ENCODE data around the gene STAG3.
"Not testable (repeated sequence)": the region's sequence is repeated elsewhere in the genome, so short reads cannot be mapped to it uniquely, and the experiment has no call there.

STAG3 gene

DNA sequence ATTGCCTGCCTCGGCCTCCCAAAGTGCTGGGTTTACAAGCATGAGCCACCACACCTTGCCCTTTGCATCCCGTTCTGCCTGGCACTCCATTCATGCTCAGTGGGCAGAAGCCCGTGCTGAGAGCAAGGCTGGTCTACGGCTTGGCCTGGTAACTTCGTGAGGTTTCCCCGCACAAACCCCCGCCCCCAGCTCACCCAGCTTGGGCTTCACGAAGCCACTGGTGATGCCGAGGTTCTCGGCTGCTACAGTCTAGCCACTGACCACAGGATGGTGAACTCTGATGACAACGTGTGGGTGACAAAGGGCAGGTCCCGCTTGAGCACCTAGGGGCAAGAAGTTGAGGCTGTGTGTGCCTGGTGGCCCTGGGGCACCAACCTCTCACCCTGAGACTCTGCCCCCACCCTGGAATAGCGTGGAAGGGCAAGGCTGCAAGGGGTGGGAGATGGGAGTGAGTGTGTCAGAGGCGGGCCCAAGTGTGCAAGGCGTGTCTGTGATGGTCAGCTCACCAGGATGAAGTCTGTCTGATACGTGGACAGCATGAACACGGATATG is 45.7 kb downstream of the STAG3 start:
- not testable (repeated sequence) for H3K9me3 ChIP-seq (ENCODE audit: control insufficient read depth, low read length); H3K36me3 ChIP-seq (ENCODE audit: control insufficient read depth, insufficient read depth, low read length); H3K27ac ChIP-seq (ENCODE audit: low read depth, low read length, severe bottlenecking); H3K4me3 ChIP-seq (ENCODE audit: extremely low read depth, insufficient read depth, low read length, poor library complexity, severe bottlenecking); H3K4me1 ChIP-seq (ENCODE audit: control insufficient read depth, insufficient read depth, low read length, poor library complexity, severe bottlenecking)
- WGBS, 2 experiments (ENCODE audit: insufficient coverage in 2 of 2), result 96 to 98% methylated on average over 9 to 15 of the region's 17 CpGs

DNA sequence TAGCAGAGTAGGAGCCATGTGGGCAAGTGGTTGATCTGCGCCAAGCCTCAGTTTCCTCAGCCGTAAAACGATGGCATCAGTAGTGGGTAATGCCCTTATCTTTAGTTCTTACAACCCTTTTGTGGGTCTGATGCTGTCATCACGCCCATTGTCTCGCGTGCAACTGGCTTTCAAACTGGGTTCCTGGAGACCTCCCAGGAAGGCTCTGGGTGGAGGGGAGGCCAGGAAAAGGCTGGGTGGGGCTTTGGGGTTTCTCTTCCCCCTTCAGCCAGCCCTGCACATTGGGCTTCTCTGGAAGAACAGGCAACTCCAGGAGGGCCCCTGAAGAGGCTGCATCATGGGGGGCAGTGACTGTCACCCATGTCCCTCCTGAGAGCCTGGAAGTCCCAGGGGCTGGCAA is 47.2 kb downstream of the STAG3 start:
- not testable (repeated sequence) for H3K4me3 ChIP-seq (ENCODE audit: extremely low read depth, insufficient read depth, low read length, poor library complexity, severe bottlenecking); H3K9me3 ChIP-seq (ENCODE audit: control insufficient read depth, low read length); H3K27ac ChIP-seq (ENCODE audit: low read depth, low read length, severe bottlenecking); H3K4me1 ChIP-seq (ENCODE audit: control insufficient read depth, insufficient read depth, low read length, poor library complexity, severe bottlenecking); H3K36me3 ChIP-seq (ENCODE audit: control insufficient read depth, insufficient read depth, low read length)
- 95 to 97% methylated on average over 3 to 6 of the region's 6 CpGs for WGBS, 2 experiments (ENCODE audit: insufficient coverage in 2 of 2)

DNA sequence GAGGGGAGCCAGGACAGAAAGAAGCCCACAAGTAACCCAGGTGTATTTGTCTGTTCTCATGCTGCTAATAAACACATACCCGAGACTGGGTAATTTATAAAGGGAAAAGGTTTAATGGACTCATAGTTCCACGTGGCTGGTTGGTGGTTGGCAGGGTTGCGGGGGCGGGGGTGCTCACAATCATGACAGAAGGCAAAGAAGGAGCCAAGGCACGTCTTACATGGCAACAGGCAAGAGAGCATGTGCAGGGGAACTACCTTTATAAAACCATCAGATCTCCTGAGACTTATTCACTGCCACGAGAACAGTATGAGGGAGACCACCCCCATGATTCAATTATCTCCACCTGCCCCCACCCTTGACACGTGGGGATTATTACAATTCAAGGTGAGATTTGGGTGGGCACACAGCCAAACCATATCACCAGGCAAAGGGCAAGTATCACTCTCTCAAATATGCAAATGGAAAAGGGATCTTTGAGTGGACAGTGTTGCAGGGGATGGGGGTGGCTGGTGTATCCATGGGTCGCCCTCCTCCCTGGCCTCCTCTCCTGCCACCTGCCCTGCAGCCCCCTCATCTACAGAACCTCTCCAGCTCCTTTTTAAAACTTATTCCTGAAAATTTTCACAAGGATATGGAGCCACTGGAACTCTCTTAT is 57.1 kb downstream of the STAG3 start:
- not testable (repeated sequence) for H3K4me1 ChIP-seq (ENCODE audit: control insufficient read depth, insufficient read depth, low read length, poor library complexity, severe bottlenecking)
- WGBS, 2 experiments (ENCODE audit: insufficient coverage in 2 of 2), result 92 to 94% methylated on average over 3 to 5 of the region's 8 CpGs

DNA sequence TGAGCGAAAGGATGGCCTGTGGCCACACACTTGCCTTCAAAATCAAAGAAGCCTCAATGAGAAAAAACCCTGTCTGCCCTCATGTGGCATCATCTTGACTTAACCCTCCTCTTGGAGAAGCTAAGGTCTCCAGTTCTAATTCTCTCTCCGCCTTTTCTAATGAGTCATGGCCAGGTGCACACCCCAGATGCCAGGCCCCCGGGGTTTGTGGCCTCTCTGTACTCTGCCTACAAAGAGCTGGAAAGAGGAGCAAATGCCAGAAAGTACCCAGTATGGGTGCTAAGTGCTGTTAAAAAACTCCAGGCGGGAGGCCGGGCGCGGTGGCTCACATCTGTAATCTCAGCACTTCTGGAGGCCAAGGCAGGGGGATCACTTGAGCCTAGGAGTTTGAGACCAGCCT is 62.3 kb downstream of the STAG3 start:
- WGBS, 2 experiments (ENCODE audit: insufficient coverage in 2 of 2), result 91 to 93% methylated on average over 6 to 7 of the region's 7 CpGs
- H3K27ac ChIP-seq (ENCODE audit: low read depth, low read length, severe bottlenecking); H3K4me1 ChIP-seq (ENCODE audit: control insufficient read depth, insufficient read depth, low read length, poor library complexity, severe bottlenecking); H3K4me3 ChIP-seq (ENCODE audit: extremely low read depth, insufficient read depth, low read length, poor library complexity, severe bottlenecking); H3K36me3 ChIP-seq (ENCODE audit: control insufficient read depth, insufficient read depth, low read length); H3K9me3 ChIP-seq (ENCODE audit: control insufficient read depth, low read length): not testable (repeated sequence)

More for the DNA sequence above, 57.1 kb downstream of the STAG3 start:
- not testable (repeated sequence) for H3K9me3 ChIP-seq (ENCODE audit: control insufficient read depth, low read length); H3K4me3 ChIP-seq (ENCODE audit: extremely low read depth, insufficient read depth, low read length, poor library complexity, severe bottlenecking); H3K27ac ChIP-seq (ENCODE audit: low read depth, low read length, severe bottlenecking)
- H3K36me3 ChIP-seq (ENCODE audit: control insufficient read depth, insufficient read depth, low read length), result peaks cover 10% of the 10 kb centered on the region

DNA sequence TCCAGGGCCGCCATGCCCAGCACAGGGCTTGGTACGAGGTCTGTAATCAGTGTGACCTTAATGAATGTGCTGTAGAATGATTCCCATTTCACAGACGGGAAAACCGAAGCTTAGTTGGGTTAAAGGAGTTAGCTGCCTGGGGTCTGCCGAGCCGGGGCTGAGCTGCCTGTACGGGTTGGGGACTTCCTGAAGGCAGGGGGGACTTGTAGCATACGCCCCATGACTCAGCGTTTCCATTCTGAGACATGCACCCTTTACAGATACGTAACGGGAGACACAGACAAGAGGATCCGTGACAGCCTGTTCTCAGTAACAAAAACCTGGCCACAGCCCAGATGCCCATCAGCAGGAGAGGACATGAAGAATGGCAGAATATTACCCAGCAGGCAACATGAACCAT is 65.7 kb downstream of the STAG3 start:
- H3K9me3 ChIP-seq (ENCODE audit: control insufficient read depth, low read length); H3K4me1 ChIP-seq (ENCODE audit: control insufficient read depth, insufficient read depth, low read length, poor library complexity, severe bottlenecking); H3K4me3 ChIP-seq (ENCODE audit: extremely low read depth, insufficient read depth, low read length, poor library complexity, severe bottlenecking); H3K27ac ChIP-seq (ENCODE audit: low read depth, low read length, severe bottlenecking); H3K36me3 ChIP-seq (ENCODE audit: control insufficient read depth, insufficient read depth, low read length): not testable (repeated sequence)
- WGBS, 2 experiments (ENCODE audit: insufficient coverage in 2 of 2), result 80 to 91% methylated on average over 8 to 9 of the region's 12 CpGs

DNA sequence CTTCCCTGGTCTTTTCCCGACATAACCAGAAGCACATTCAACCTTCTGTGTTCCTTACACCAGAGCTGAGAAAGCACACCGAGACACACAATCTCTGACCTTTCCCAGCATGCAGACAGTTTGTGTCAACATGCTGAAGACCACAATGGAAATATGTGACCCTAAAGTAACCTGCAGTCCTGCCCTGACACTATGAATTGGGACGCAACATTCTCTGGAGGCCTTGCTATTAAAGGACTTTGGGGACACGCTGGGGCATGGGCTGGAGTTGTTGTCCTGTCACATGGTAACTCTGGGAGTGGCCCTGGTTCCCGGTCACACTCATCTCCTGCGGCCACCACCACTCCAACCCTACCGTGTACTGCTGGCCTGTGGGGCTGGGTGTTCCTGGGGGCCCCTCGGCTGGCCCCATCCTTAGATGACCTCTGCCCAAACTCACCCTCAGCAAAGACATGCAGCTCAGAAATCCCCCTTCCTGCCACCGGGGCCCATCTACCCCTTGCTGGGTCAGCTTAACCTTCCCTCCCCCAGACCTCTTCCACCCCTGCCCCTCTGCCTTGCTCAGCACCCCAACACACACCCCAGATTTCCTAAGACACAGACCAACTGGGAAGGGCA is 67.4 kb downstream of the STAG3 start:
- 85 to 90% methylated on average over 5 to 8 of the region's 9 CpGs for WGBS, 2 experiments (ENCODE audit: insufficient coverage in 2 of 2)

DNA sequence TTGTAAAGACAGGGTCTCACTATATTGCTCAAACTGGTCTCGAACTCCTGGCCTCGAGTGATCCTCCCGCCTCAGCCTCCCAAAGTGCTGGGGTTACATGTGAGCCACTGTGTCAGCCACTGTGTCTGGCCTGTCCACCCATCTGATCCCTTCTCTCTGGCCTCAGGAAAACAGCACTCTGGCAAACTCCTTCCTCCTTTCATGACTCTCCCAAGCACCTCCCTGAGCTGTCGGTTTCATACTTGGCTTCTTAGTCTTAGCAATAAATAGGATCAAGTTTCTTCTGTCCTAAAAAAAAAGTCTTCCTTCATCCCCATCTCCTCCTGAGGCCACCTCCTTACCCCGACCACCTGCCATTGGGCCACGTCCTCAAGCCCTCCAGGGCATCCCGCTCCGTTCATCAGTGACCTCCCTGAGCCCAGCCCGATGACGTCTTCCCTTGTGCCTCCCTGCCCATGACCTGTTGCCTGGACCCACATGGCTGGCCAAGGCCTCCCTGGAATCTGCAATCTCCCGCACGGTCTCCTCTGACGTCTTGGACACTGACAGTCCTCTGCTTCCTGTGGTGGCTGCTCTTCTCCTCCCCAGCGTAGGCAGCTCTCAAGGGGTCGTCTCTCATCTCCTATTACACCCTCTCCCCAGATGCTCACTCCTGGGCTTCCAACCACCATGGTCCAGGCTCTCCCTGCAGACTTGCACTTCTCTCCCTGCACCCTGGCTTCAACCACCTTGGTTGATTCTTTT is 68.6 kb downstream of the STAG3 start:
- not testable (repeated sequence) for H3K36me3 ChIP-seq (ENCODE audit: control insufficient read depth, insufficient read depth, low read length); H3K4me1 ChIP-seq (ENCODE audit: control insufficient read depth, insufficient read depth, low read length, poor library complexity, severe bottlenecking); H3K4me3 ChIP-seq (ENCODE audit: extremely low read depth, insufficient read depth, low read length, poor library complexity, severe bottlenecking); H3K9me3 ChIP-seq (ENCODE audit: control insufficient read depth, low read length); H3K27ac ChIP-seq (ENCODE audit: low read depth, low read length, severe bottlenecking)
- 92 to 95% methylated on average over 9 to 12 of the region's 15 CpGs for WGBS, 2 experiments (ENCODE audit: insufficient coverage in 2 of 2)

More for the DNA sequence above, 67.4 kb downstream of the STAG3 start:
- not testable (repeated sequence) for H3K27ac ChIP-seq (ENCODE audit: low read depth, low read length, severe bottlenecking); H3K36me3 ChIP-seq (ENCODE audit: control insufficient read depth, insufficient read depth, low read length); H3K9me3 ChIP-seq (ENCODE audit: control insufficient read depth, low read length); H3K4me1 ChIP-seq (ENCODE audit: control insufficient read depth, insufficient read depth, low read length, poor library complexity, severe bottlenecking); H3K4me3 ChIP-seq (ENCODE audit: extremely low read depth, insufficient read depth, low read length, poor library complexity, severe bottlenecking)

DNA sequence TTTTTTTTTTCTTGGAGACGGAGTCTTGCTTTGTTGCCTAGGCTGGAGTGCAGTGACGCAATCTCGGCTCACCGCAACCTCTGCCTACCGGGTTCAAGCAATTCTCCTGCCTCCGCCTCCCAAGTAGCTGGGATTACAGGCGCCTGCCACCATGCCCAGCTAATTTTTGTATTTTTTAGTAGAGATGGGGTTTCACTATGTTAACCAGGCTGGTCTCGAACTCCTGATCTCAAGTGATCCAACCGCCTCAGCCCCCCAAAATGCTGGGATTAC is 69.1 kb downstream of the STAG3 start:
- not testable (repeated sequence) for H3K4me3 ChIP-seq (ENCODE audit: extremely low read depth, insufficient read depth, low read length, poor library complexity, severe bottlenecking); H3K4me1 ChIP-seq (ENCODE audit: control insufficient read depth, insufficient read depth, low read length, poor library complexity, severe bottlenecking); H3K36me3 ChIP-seq (ENCODE audit: control insufficient read depth, insufficient read depth, low read length); H3K27ac ChIP-seq (ENCODE audit: low read depth, low read length, severe bottlenecking); H3K9me3 ChIP-seq (ENCODE audit: control insufficient read depth, low read length)
- WGBS, 2 experiments (ENCODE audit: insufficient coverage in 2 of 2), result 91 to 93% methylated on average over 6 to 7 of the region's 9 CpGs

DNA sequence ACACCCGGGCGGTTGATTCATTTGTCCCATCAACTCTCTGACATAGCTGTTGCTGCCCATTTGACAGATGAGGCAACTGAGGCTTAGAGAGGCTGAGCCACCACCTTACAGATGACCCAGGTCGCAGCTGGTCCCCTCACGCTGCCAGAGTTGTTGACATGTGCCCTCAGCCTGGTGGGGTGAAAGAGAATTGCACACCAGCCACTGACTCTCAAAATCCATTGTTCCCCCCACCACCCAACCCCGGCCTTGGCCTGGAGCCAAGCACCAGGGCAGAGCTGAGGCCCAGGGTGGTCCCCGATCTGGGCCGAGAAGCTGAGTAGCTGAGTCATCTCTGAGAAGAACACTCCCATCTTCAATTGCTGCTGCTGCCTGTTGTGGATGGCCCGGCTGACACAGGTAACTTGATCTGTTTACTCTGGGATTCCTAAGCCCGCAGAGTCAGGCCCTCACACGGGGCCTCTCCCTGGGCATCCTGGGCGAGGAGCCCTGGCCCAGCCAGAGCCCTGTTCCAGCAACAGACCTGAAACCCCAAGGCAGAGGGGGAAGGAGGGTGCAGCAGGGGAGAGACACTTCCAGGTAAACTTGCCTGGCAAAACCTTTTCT is 69.5 kb downstream of the STAG3 start:
- no peaks in the 10 kb centered on the region for H3K36me3 ChIP-seq (ENCODE audit: control insufficient read depth, insufficient read depth, low read length)
- no peak overlapping the region for H3K4me3 ChIP-seq (ENCODE audit: extremely low read depth, insufficient read depth, low read length, poor library complexity, severe bottlenecking)
- WGBS, 2 experiments (ENCODE audit: insufficient coverage in 2 of 2), result 47 to 51% methylated on average over 7 to 9 of the region's 11 CpGs
- no peak overlapping the region for H3K27ac ChIP-seq (ENCODE audit: low read depth, low read length, severe bottlenecking)
- H3K4me1 ChIP-seq (ENCODE audit: control insufficient read depth, insufficient read depth, low read length, poor library complexity, severe bottlenecking), result peaks cover 3% of the 10 kb centered on the region
- no peaks in the 10 kb centered on the region for H3K9me3 ChIP-seq (ENCODE audit: control insufficient read depth, low read length)

DNA sequence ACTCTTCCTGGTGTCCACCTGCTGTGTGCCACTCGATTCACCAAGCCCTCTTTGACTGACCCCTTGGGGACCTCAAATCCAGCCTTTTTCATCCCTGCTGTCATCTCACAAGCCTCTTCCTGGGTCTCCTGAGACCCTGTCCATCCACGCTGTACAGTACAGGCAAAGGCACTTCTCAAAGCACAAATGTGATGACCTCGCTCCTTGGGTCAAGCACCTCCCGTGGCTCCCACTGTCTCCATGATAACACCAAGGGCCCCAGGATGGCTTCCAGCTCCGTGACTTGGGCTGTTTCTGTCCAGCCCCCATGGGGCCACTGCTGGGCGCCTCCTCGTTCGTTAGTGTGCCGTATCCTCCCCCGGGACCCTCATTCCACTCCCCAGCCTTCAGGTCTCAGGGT is 70.8 kb downstream of the STAG3 start:
- Histone ChIP-seq H3K4me1 (ENCODE audit: control insufficient read depth, insufficient read depth, low read length, poor library complexity, severe bottlenecking) (peaks cover 3% of the 10 kb centered on the region), H3K36me3 (ENCODE audit: control insufficient read depth, insufficient read depth, low read length) (no peaks in the 10 kb centered on the region), H3K4me3 (ENCODE audit: extremely low read depth, insufficient read depth, low read length, poor library complexity, severe bottlenecking) (no peak overlapping the region), H3K27ac (ENCODE audit: low read depth, low read length, severe bottlenecking) (no peak overlapping the region), H3K9me3 (ENCODE audit: control insufficient read depth, low read length) (no peaks in the 10 kb centered on the region)
- WGBS, 2 experiments (ENCODE audit: insufficient coverage in 2 of 2), result 91% methylated on average over 10 of the region's 10 CpGs

Measured in mesodermal cell (in vitro differentiated cells).